ENCODE measurements around the gene RBP3. TPM values are rescaled to one million over a fixed set of nuclear protein-coding genes. Genes with fewer than 3 reads are reported as not detected.

The RBP3 gene
- total RNA-seq, 4 donors from 2014 or later, result not detected

- TF ChIP-seq CTCF (IDR thresholded peaks at IDR 0.05; ENCODE audit: low read depth), result no peak
Observed at GRCh38 chr10:47359101-47359500, 10.9 kb downstream of the RBP3 start.

- no peak for TF ChIP-seq CTCF (IDR thresholded peaks at IDR 0.05; ENCODE audit: low read depth)
Observed at GRCh38 chr10:47359626-47360418, 11.7 kb downstream of the RBP3 start.

- TF ChIP-seq CTCF (IDR thresholded peaks at IDR 0.05; ENCODE audit: low read depth), result no peak
Observed at GRCh38 chr10:47360419-47361040, 12.4 kb downstream of the RBP3 start.

- TF ChIP-seq CTCF (IDR thresholded peaks at IDR 0.05; ENCODE audit: low read depth), result no peak
Observed at GRCh38 chr10:47361293-47361692, 13.1 kb downstream of the RBP3 start.

- TF ChIP-seq CTCF (IDR thresholded peaks at IDR 0.05; ENCODE audit: low read depth), result no peak
Observed at GRCh38 chr10:47362199-47362598, 14.0 kb downstream of the RBP3 start.

GRCh38 chr10:47363781-47364180 lies 15.6 kb downstream of the RBP3 start:
- no peak for TF ChIP-seq CTCF (IDR thresholded peaks at IDR 0.05; ENCODE audit: low read depth)

- TF ChIP-seq CTCF (IDR thresholded peaks at IDR 0.05; ENCODE audit: low read depth), result no peak
Observed at GRCh38 chr10:47364366-47364765, 16.2 kb downstream of the RBP3 start.

All from subcutaneous adipose tissue (tissue), 4 donors.